ENCODE measurements around the gene ATAD3A.
"Not testable (repeated sequence)": the region's sequence is repeated elsewhere in the genome, so short reads cannot be mapped to it uniquely, and the experiment has no call there.

The ATAD3A gene

DNA sequence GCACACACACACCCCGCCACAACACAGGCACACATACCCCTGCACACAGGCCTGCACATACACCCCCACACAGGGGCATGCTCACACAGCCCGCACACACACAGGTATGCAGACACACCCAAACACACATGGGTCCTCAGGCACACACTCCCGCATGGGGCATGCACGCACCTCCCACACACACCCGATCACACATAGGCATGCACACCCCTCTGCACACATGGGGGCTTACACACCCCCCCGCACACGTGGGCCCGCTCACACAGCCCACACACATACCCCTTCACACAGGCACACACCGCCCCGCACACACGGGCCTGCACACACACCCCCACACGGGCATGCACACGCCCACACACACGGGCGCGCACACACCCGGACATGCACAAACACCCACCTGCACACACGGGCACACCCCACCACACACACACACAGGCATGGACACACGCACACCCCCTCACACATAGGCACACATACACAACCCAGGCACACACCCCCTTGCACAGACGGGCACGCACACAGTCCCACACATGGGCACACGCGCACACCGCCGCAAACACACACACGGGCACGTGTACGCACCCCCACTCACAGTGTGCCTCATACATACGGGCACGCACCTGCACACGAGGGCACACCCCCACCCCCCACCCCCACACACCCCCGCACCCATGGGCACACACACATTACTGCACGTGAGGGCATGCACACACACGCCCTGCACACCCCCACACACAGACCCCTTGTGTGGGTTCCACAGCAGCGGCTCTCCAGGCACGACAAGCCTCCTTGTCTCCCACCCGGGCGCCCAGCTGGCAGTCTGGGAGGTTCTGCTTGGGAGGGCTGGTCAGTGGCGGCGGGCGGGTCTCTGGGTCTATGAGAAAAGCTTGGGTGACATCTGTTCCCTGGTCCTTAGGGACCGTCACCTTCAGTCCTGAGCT, 32.1 kb upstream of the ATAD3A start:
- Histone ChIP-seq H3K9me3 (ENCODE audit: control insufficient read depth, insufficient read depth, low read depth, low read length) (no peaks in the 10 kb centered on the region), H3K27ac (ENCODE audit: low read depth, low read length) (no peak overlapping the region), H3K27me3 (ENCODE audit: control insufficient read depth, insufficient read depth, low read length) (no peaks in the 10 kb centered on the region), H3K9ac (ENCODE audit: low read length) (no peak overlapping the region), H3K36me3 (ENCODE audit: control insufficient read depth, insufficient read depth, low read length) (peaks cover 63% of the 10 kb centered on the region), H3K4me1 (ENCODE audit: control insufficient read depth, insufficient read depth, low read length) (no peaks in the 10 kb centered on the region), H3K4me3 (ENCODE audit: low read depth, low read length) (no peak overlapping the region)

DNA sequence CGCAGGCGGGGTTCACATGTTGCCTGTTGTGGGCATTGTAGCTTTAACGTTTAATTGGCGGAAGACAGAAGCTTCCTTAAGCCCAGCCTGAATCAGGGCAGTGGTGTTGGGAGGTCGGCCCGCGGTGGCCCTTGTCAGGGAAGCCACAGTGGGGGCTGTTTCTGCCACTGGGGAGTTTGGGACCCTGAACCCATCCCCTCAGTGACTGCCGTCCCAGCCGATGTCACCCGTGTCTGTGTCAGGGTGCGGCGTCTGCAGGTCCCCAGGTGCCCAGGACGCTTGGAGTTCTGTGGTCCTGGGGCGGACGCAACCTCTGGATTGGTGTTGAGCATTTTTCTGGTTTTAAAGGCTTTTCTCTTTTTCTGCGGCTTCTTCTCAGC, 31.5 kb upstream of the ATAD3A start:
- not testable (repeated sequence) for H3K9ac ChIP-seq (ENCODE audit: low read length); H3K27me3 ChIP-seq (ENCODE audit: control insufficient read depth, insufficient read depth, low read length); H3K4me1 ChIP-seq (ENCODE audit: control insufficient read depth, insufficient read depth, low read length); H3K27ac ChIP-seq (ENCODE audit: low read depth, low read length); H3K4me3 ChIP-seq (ENCODE audit: low read depth, low read length); H3K9me3 ChIP-seq (ENCODE audit: control insufficient read depth, insufficient read depth, low read depth, low read length)
- H3K36me3 ChIP-seq (ENCODE audit: control insufficient read depth, insufficient read depth, low read length), result peaks cover 66% of the 10 kb centered on the region

DNA sequence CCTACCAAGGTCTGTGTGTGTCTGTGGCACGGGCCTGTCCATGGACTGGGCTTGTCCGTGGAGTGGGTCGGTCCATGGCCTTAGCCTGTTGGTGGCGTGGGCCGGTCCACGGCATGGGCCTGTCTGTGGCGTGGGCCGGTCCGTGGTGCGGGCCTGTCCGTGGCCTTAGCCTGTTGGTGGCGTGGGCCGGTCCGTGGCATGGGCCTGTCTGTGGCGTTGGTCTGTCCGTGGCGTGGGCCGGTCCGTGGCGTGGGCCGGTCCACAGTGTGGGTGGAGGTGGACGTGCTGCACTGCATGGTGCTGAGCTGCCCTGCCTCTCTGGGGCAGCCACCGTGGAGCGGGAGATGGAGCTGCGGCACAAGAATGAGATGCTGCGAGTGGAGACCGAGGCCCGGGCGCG, 30.2 kb upstream of the ATAD3A start:
- H3K36me3 ChIP-seq (ENCODE audit: control insufficient read depth, insufficient read depth, low read length), result peaks cover 75% of the 10 kb centered on the region
- not testable (repeated sequence) for H3K4me3 ChIP-seq (ENCODE audit: low read depth, low read length); H3K27ac ChIP-seq (ENCODE audit: low read depth, low read length); H3K4me1 ChIP-seq (ENCODE audit: control insufficient read depth, insufficient read depth, low read length); H3K27me3 ChIP-seq (ENCODE audit: control insufficient read depth, insufficient read depth, low read length); H3K9ac ChIP-seq (ENCODE audit: low read length); H3K9me3 ChIP-seq (ENCODE audit: control insufficient read depth, insufficient read depth, low read depth, low read length)

DNA sequence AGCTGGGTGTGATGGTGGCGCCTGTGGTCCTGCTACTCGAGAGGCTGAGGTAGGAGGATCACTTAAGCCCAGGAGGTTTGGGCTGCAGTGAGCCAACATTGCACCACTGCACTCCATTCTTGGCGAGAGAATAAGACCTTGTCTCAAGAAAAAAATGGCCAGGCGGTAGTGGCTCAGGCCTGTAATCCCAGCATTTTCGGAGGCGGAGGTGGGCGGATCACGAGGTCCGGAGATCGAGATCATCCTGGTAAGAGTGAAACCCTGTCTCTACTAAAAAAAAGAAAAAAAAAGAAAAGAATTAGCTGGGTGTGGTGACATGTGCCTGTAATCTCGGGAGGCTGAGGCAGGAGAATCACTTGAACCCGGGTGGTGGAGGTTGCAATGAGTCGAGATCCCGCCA, 29.1 kb upstream of the ATAD3A start:
- peaks cover 74% of the 10 kb centered on the region for H3K36me3 ChIP-seq (ENCODE audit: control insufficient read depth, insufficient read depth, low read length)

DNA sequence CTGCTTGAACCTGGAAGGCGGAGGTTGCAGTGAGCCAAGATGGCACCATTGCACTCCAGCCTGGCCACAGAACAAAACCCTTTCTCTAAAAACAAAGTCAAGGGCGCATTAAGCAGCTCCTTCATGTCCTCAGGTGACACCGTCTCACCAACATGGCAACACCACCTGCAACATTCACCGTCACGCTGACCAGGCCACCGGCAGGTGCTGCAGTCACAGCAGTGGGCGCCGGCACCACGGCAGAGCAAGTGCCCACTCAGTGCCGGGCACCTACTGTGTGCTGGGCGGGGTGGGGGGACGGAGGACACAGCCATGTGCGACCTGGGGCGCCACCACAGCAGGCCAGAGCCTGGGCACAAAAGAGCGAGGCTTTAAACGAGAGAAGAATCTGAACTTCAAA, 28.2 kb upstream of the ATAD3A start:
- Histone ChIP-seq H3K4me1 (ENCODE audit: control insufficient read depth, insufficient read depth, low read length) (no peaks in the 10 kb centered on the region), H3K27me3 (ENCODE audit: control insufficient read depth, insufficient read depth, low read length) (no peaks in the 10 kb centered on the region), H3K9me3 (ENCODE audit: control insufficient read depth, insufficient read depth, low read depth, low read length) (no peaks in the 10 kb centered on the region), H3K4me3 (ENCODE audit: low read depth, low read length) (no peak overlapping the region), H3K36me3 (ENCODE audit: control insufficient read depth, insufficient read depth, low read length) (peaks cover 77% of the 10 kb centered on the region), H3K9ac (ENCODE audit: low read length) (no peak overlapping the region), H3K27ac (ENCODE audit: low read depth, low read length) (no peak overlapping the region)

More for the DNA sequence above, 29.1 kb upstream of the ATAD3A start:
- no peaks in the 10 kb centered on the region for H3K9me3 ChIP-seq (ENCODE audit: control insufficient read depth, insufficient read depth, low read depth, low read length)
- H3K27me3 ChIP-seq (ENCODE audit: control insufficient read depth, insufficient read depth, low read length), result no peaks in the 10 kb centered on the region
- H3K9ac ChIP-seq (ENCODE audit: low read length), result no peak overlapping the region
- no peaks in the 10 kb centered on the region for H3K4me1 ChIP-seq (ENCODE audit: control insufficient read depth, insufficient read depth, low read length)
- H3K27ac ChIP-seq (ENCODE audit: low read depth, low read length), result no peak overlapping the region
- H3K4me3 ChIP-seq (ENCODE audit: low read depth, low read length), result no peak overlapping the region

DNA sequence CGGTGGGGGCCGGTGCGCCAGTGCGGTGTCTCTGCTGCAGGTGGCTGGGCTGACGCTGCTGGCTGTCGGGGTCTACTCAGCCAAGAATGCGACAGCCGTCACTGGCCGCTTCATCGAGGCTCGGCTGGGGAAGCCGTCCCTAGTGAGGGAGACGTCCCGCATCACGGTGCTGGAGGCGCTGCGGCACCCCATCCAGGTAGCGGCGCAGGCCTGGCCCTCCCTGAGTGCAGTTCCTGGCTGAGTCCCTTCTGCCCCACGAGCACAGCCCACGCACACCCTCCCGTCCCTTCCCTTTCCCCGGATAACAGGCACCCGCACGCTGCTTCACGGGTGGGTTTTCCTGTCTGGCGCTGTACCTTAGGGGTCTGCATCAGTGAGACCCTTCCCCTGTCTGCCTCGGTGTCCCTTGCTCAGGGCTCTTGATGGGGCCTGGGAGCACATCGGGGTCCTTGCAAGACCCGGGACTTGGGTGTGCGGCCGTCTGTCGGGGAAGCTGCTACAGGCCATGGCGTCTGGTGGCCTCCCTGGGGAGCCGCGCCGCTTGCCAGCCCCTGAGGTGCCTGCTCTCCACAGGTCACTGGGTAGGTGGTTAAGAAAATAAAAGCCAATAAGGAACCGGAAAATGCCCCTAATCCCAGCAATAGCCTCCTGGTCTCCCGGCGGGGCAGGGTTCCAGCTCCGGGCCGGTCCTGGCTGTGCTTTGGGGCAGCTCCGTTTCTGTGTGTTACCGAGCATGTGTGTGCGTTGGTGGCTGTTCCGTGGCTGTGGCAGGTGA, 26.8 kb upstream of the ATAD3A start:
- H3K27ac ChIP-seq (ENCODE audit: low read depth, low read length); H3K27me3 ChIP-seq (ENCODE audit: control insufficient read depth, insufficient read depth, low read length); H3K9ac ChIP-seq (ENCODE audit: low read length); H3K9me3 ChIP-seq (ENCODE audit: control insufficient read depth, insufficient read depth, low read depth, low read length); H3K4me3 ChIP-seq (ENCODE audit: low read depth, low read length); H3K4me1 ChIP-seq (ENCODE audit: control insufficient read depth, insufficient read depth, low read length): not testable (repeated sequence)
- peaks cover 78% of the 10 kb centered on the region for H3K36me3 ChIP-seq (ENCODE audit: control insufficient read depth, insufficient read depth, low read length)

DNA sequence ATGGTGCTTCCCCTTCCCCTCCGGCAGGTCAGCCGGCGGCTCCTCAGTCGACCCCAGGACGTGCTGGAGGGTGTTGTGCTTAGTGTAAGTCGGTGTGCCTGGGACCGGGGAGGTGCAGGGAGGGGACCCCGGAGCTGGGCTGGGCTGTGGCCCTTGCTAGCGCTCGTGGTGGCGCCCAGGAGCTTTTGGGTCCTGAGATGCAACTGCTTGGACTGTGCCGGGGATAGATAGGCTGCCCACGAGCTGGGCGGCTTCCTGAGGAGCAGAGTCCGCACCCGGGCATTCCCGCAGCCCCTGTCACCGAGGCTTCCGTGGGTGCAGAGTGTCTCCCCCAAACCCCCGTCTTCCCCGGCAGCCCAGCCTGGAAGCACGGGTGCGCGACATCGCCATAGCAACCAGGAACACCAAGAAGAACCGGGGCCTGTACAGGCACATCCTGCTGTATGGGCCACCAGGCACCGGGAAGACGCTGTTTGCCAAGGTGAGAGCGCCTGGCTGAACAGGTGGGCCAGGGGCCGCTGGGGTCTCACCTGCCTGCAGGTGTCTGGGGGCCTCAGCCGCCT, 26.1 kb upstream of the ATAD3A start:
- H3K4me1 ChIP-seq (ENCODE audit: control insufficient read depth, insufficient read depth, low read length); H3K27me3 ChIP-seq (ENCODE audit: control insufficient read depth, insufficient read depth, low read length); H3K4me3 ChIP-seq (ENCODE audit: low read depth, low read length); H3K27ac ChIP-seq (ENCODE audit: low read depth, low read length); H3K9me3 ChIP-seq (ENCODE audit: control insufficient read depth, insufficient read depth, low read depth, low read length); H3K9ac ChIP-seq (ENCODE audit: low read length): not testable (repeated sequence)
- H3K36me3 ChIP-seq (ENCODE audit: control insufficient read depth, insufficient read depth, low read length), result peaks cover 81% of the 10 kb centered on the region

DNA sequence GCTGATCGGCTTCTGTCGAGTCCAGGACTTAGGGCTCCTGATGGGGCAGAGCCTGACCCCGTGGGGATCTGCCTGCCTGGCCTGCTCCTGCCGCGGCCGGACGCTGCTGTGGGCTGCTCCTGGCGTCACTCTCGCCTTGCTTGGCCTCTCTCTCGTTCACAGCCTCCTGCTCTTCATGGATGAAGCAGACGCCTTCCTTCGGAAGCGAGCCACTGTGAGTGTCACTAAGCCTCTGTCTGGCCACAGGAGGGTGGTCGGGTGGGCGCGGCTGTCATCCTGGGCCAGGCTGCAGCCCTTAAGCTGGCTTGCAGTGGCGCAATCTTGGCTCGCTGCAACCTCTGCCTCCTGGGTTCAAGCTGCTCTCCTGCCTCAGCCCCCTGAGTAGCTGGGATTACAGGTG, 24.3 kb upstream of the ATAD3A start:
- Histone ChIP-seq H3K36me3 (ENCODE audit: control insufficient read depth, insufficient read depth, low read length) (peaks cover 84% of the 10 kb centered on the region), H3K27me3 (ENCODE audit: control insufficient read depth, insufficient read depth, low read length) (no peaks in the 10 kb centered on the region), H3K9me3 (ENCODE audit: control insufficient read depth, insufficient read depth, low read depth, low read length) (0 out of 2 replicates have a peak, but pooled peaks cover 2% of the 10 kb centered on the region), H3K4me3 (ENCODE audit: low read depth, low read length) (no peak overlapping the region), H3K9ac (ENCODE audit: low read length) (no peak overlapping the region), H3K4me1 (ENCODE audit: control insufficient read depth, insufficient read depth, low read length) (no peaks in the 10 kb centered on the region), H3K27ac (ENCODE audit: low read depth, low read length) (no peak overlapping the region)

DNA sequence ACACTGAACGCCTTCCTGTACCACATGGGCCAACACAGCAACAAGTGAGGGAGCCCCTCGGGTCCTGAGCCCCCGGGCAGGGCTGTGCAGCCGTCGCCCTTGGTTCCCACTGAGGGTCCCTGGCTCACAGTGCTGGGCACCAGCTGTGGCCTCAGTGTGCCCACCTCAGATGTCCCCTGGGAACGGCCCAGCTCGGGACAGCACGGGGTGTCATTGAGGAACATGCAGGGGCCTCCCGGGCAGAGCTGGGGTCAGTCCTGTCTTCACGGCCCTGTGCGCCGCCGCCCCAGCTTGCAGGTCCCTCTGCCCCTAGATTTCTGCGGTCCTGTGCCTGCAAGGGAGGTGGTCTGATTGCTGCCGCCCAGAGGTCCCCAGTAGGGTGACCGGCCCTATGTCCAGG, 22.7 kb upstream of the ATAD3A start:
- Histone ChIP-seq H3K27ac (ENCODE audit: low read depth, low read length) (no peak overlapping the region), H3K4me3 (ENCODE audit: low read depth, low read length) (no peak overlapping the region), H3K9me3 (ENCODE audit: control insufficient read depth, insufficient read depth, low read depth, low read length) (0 out of 2 replicates have a peak, but pooled peaks cover 2% of the 10 kb centered on the region), H3K36me3 (ENCODE audit: control insufficient read depth, insufficient read depth, low read length) (peaks cover 80% of the 10 kb centered on the region), H3K9ac (ENCODE audit: low read length) (no peak overlapping the region), H3K27me3 (ENCODE audit: control insufficient read depth, insufficient read depth, low read length) (no peaks in the 10 kb centered on the region), H3K4me1 (ENCODE audit: control insufficient read depth, insufficient read depth, low read length) (no peaks in the 10 kb centered on the region)

DNA sequence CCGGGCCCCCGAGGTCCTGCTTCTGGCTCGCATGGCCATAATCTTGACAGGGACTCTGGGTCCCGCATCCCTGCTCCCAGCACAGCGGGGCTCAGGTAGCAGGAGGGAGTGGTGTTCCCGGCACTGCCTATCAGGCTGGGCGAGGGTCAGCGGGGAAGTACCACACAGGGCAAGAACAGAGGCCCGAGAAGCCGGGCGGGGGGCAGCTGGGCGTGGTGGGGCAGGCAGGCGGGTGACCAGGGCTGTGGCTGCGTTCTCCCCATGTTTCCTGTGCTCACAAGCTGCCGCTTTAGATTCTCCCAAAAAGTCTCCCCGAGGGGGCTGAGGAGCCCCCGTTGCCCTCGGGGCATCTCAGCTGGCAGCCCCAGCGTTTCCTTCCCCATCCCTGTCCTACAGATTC, 22.1 kb upstream of the ATAD3A start:
- Histone ChIP-seq H3K27ac (ENCODE audit: low read depth, low read length) (no peak overlapping the region), H3K27me3 (ENCODE audit: control insufficient read depth, insufficient read depth, low read length) (no peaks in the 10 kb centered on the region), H3K4me1 (ENCODE audit: control insufficient read depth, insufficient read depth, low read length) (no peaks in the 10 kb centered on the region), H3K4me3 (ENCODE audit: low read depth, low read length) (no peak overlapping the region), H3K9me3 (ENCODE audit: control insufficient read depth, insufficient read depth, low read depth, low read length) (0 out of 2 replicates have a peak, but pooled peaks cover 2% of the 10 kb centered on the region), H3K36me3 (ENCODE audit: control insufficient read depth, insufficient read depth, low read length) (peaks cover 79% of the 10 kb centered on the region), H3K9ac (ENCODE audit: low read length) (no peak overlapping the region)
